TTC549 (cell line): ENCODE results near the gene GLIS1.

Source experiments
- FAIRE-seq: peaks from 2 replicates; lab custom pipeline; 2012; peaks lifted over from hg19 to GRCh38; lab: Jason Lieb, UNC

GLIS1 gene

DNA sequence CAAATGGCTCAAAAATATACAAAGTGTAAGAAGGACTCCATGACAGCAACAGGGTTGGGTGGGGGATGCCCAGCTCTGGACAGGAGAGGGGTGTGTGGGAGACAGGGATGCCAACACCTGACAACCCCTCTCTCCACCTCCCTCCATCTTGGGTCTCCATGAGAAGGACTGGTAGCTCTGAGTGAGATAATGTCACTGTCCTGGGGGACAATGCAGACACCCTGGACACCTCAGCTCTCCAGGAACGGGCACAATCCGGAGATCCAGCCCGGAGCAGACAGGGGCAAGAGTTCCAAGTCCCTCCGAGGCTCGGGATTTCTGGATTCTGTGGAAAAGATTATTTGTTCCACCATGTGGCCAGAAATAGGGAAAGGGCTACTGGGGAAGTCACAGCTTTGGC lies 122.5 kb downstream of the GLIS1 start:
- no peak for FAIRE-seq

- no peak for FAIRE-seq
Observed at GRCh38 chr1:53615101-53615500, 123.9 kb downstream of the GLIS1 start.

- no peak for FAIRE-seq
Observed at GRCh38 chr1:53614231-53615021, 124.5 kb downstream of the GLIS1 start.

GRCh38 chr1:53608676-53609075 lies 130.3 kb downstream of the GLIS1 start:
- no peak for FAIRE-seq

DNA sequence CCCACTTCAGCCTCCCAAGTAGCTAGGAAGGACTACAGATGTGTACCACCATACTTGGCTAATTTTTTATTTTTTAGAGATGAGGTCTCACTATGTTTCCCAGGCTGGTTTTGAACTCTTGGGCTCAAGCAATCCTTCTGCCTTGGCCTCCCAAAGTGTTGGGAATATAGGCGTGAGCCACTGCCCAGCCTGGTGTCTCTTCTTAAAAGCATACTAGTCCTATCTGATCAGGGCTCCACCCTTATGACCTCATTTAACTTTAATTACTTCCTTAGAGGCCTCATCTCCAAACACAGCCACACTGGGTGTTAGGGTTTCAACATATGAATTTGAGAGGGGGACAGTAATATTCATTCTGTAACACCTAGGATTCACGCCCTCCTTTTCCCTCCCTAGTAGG lies 130.9 kb downstream of the GLIS1 start:
- FAIRE-seq = no peak

GRCh38 chr1:53606651-53607051 lies 132.3 kb downstream of the GLIS1 start:
- no peak for FAIRE-seq

DNA sequence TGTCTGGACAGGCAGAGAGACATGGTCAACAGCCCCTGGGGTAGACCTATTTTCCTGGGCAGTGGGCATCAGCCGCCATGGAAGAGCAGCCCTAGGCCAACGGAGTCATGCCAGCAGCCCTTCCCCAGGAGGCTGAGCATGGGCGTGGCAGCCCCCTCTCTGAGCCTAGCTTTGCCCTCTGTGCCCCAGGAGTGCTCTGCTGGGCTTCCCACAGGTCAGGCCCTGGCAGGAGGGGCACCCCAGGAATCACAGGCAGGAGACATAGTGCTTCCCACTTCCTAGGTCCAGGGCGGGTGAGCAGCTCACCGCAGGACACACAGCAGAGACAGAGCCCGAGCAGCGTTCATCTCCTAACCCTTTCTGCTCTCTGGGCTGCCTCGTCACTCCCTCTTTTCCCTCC lies 132.8 kb downstream of the GLIS1 start:
- no peak for FAIRE-seq

DNA sequence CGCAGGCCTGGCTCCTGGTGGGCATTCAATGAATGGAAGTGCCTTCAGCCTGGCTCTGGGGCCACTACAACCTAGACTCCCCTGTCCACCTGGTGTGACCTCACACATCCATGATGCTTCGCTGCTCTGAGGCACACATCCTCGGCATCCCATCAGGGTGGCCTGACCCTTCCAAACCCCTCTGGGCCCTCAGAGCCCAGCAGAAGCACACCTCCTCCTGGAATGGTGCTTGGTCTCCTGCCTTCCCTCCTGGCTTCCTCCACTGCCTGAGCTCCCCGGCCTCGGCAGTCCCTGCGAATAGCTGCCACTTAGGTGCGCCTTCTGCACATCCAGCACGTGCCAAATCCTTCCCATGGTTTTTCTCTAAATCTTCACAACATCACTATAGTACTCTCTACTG lies 133.8 kb downstream of the GLIS1 start:
- FAIRE-seq = no peak

DNA sequence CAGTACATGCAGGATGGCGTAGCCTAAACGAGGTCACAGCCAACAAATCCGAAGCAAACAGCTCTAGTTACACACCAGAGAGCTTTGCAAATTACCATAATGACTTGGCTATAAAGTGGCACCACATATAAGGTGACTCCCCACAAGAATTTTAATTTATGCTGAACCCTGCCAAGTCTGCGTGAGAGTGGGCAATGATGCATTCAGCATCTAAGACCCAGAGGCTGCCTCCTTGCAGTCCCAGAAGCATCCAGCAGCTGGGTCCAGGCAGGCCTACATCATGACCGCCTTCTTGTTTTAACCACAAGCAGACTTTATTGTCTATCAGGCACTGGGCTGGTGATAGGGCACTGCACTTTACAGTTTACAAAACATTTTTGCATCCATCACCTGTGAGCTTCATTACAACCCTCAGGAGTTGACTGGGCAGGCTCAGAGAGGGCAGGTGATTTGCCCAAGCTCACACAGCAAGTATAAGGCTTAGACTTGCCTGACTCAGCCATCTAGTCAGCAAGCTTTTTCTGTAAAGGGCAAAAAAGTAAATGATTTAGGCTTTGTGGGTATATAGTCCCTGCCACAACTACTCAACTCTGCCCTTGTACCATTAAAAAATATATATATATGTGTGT lies 134.6 kb downstream of the GLIS1 start:
- no peak for FAIRE-seq

- FAIRE-seq = no peak
Observed at GRCh38 chr1:53603431-53603830, 135.5 kb downstream of the GLIS1 start.

DNA sequence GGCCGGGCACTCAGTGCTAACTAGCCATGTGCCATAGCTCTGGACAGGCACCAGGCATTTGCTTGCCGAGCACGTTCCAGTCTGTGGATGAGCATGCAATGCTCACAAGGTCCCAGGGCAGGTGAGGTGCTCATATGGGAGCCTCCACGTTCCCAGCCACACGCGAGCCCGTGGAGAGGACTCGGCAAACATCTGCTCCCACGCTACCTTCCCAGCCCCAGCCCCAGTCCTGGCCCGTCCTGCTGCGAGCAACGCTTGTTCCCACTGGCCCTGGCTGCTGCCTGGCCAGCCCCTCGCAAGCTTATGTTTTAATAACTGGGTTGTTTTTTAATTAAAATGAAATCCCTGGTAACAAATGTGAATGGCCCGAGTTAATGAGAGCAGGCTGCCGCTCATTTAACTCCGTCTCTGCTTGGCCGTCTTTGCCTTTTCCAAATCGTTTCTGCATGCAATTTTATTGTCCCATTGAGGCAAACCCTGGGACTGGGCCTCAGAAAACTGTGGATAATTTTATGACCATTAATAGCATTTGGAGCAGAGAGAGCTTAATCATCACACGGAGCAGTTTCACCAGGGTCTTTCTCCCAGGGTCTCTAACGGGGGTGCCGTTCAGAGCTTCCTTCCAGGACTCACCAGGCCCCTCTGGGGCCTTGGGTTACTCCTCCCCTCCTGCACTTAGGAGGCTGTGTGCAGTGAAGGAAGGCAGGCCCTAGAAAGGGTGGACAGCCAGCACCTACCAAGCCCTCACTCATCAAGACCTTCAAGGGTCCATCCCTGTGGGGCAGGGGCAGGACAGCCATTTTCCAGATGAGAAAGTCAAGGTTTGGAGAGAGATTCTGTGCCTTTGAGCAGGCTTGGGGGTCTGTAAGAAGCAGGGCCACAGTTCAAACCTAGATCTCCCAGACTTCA lies 136.8 kb downstream of the GLIS1 start:
- FAIRE-seq = no peak

DNA sequence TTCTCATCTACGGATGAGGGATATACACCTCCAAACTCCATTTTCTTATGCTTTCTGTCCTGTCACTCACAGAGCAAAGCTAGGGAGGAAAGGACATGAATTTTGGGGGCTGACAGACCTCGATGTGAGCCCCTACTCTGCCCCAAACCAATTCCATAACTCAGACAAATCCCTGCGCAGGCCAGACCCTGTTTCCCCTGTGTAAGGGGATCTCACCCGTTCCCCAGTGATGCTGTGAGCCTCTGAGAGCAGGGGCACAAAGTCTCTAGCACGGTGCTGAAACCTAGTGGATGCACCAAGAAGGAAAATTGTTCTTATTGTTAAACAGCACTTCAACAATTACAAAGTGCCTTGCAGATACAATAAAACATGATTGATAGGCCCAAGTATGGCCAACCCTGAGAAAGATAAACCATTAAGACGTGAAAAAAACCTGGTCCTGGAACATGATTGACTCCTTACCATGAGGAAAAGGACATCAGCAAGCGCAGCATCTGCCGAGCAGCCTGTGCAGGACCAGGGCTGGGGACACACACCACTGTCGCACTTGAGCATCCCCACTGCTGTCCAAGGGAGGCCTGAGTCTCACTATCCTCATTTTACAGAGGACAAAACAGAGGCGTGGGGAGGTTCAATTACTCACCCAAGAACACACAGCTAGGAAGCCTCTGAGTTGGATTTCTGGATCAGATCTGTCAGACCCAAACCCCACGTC lies 137.8 kb downstream of the GLIS1 start:
- no peak for FAIRE-seq

GRCh38 chr1:53600561-53600960 lies 138.4 kb downstream of the GLIS1 start:
- no peak for FAIRE-seq

DNA sequence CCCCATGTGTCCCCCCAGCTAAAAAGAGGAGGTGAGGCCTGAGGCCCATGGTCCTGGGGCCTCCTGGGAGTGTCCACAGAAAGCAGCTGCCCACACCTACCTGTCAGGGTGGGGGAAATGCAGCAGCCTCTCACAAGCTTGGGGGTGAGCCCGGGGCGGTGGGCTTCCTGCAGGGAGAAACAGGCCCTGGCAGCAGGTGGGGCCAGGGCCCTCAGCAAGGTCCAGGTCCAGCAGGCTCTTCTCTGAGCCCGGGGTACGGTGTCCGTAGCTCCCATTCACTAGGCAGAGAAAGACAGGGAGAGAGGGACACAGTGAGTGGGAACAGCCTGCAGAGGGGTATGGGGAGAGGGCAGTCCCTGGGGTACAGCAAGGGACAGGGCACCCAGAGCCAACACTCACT lies 139.0 kb downstream of the GLIS1 start:
- no peak for FAIRE-seq

DNA sequence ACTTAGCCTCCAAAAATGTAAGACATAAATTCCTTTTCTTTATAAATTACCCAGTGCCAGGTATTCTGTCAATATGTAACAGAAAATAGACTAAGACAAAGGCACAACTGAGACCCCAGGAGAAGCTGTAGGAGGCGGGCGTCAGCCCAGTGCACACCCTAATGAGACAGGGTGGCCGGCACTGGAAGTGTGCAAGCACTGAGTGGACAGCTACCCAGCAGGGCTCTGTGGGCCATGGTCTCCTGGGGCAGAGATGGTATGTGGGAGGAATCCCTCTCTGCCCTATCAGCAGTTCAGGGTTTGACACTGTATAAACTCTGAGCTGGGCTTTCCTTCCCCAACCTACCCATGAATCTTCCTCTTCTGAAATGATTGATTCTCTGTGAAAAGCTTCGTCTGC lies 139.5 kb downstream of the GLIS1 start:
- no peak for FAIRE-seq

GRCh38 chr1:53598966-53599365 lies 140.0 kb downstream of the GLIS1 start:
- FAIRE-seq = no peak

DNA sequence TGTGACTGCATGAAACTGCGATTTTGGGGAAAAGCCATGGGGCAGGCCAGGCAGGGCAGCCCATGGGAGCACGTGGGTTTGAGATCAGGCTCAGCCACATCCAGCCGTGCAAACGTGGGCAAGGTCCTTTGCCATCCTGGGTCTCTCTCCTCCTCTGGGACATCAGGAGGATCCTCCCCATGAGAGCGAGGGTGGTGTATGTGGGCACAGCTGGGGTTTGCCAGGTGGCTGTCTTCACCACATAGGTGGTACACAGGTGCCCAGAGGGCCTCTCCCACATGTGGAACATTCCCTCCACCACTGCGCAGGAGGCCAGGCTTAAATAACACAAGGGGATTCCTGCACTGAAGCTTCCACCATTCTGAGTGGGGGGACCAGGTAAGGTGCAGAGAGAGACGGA lies 143.1 kb downstream of the GLIS1 start:
- no peak for FAIRE-seq

DNA sequence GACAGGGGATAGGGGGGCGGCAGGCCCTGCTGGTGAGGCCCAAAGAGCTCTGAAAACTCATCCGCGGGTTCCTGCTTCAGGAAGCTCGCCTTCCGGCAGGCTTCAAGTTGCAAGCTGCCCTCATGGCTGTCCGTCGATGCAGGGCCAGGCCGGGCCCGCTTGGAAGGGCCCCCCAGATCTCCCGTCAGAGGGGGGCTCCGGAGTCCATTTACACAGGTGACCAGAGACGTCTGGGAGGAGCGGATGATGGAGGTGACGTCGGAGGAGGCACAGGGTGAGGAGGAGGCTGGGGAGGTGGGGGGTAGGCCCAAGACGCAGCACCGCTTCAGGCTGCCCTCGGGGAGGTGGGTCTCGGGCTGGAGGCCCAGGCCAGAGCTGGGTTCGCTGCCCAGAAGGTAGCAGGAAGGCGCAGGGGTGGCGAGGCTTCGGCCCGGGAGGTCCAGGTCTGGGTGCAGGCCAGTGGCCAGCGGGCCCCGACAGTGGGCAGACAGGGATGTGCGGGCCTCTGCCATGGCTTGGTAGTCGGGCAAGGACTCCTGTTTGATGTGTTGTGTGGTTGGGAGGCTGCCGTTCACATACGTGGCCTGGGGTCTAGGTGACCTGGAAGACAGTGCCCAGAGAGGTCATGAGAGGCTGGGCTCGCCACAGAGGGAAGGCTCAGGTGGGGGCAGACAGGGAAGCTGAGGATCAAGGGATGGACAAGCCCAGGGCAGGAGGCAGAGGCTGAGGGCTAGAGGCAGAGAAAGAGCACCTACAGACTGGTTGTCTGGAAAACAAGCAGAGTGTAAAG lies 144.4 kb downstream of the GLIS1 start:
- FAIRE-seq = no peak

GRCh38 chr1:53593758-53594380 lies 145.1 kb downstream of the GLIS1 start:
- FAIRE-seq = no peak

GRCh38 chr1:53592985-53593757 lies 145.8 kb downstream of the GLIS1 start:
- FAIRE-seq = no peak
